ENCODE results near the gene CPA1.

DNA sequence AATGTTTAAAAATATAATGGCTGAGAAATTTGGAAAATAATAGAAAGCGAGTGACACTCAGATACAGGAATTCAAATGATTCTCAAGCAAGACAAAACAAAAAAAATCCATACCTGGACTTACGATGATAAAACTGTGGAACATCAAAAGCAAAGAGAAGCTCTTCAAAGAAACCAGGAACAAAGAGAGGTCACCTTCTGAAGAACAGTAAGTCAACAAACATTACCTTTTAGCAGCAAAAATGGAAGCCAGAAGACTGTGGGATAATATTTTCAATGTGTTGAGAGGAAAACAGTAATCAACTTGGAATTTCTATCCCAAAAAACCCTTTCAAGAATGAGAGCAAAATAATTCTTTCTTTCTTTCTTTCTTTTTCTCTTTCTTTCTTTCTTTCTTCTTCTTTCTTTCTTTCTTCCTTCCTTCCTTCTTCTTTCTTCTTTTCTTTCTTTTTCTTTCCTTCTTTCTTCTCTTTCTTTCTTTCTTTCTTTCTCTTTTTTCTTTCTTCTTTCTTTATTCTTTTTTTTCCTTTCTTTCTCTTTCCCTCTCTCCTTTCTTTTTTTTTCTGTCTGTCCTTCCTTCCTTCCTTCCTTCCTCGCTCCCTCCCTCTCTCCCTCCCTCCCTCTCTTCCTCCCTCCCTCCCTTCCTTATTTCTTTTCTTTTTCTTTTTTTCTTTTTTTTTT is 37.5 kb upstream of the CPA1 start:
- TF ChIP-seq HOXA7 (CRISPR knock-in tag; IDR thresholded peaks at IDR 0.05; ENCODE audit: borderline replicate concordance) (no peak), ZBTB1 (tag by site-specific recombination; IDR thresholded peaks at IDR 0.05) (no peak), ZNF274 (IDR thresholded peaks at IDR 0.05; ENCODE audit: low read length) (no peak), ZNF274 (tag by site-specific recombination; IDR thresholded peaks at IDR 0.05; ENCODE audit: borderline replicate concordance) (no peak), ZNF335 (tag by site-specific recombination; conservative IDR thresholded peaks at IDR 0.05) (no peak), OSR2 (tag by site-specific recombination; IDR thresholded peaks at IDR 0.05) (no peak), MYNN (tag by site-specific recombination; IDR thresholded peaks at IDR 0.05; ENCODE audit: borderline replicate concordance) (no peak), ZBTB17 (tag by site-specific recombination; IDR thresholded peaks at IDR 0.05) (no peak), ZNF174 (tag by site-specific recombination; IDR thresholded peaks at IDR 0.05) (no peak)
- TF ChIP-seq, protein P1, sequence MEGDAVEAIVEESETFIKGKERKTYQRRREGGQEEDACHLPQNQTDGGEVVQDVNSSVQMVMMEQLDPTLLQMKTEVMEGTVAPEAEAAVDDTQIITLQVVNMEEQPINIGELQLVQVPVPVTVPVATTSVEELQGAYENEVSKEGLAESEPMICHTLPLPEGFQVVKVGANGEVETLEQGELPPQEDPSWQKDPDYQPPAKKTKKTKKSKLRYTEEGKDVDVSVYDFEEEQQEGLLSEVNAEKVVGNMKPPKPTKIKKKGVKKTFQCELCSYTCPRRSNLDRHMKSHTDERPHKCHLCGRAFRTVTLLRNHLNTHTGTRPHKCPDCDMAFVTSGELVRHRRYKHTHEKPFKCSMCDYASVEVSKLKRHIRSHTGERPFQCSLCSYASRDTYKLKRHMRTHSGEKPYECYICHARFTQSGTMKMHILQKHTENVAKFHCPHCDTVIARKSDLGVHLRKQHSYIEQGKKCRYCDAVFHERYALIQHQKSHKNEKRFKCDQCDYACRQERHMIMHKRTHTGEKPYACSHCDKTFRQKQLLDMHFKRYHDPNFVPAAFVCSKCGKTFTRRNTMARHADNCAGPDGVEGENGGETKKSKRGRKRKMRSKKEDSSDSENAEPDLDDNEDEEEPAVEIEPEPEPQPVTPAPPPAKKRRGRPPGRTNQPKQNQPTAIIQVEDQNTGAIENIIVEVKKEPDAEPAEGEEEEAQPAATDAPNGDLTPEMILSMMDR (tag by site-specific recombination; IDR thresholded peaks at IDR 0.05) = no peak
- TF ChIP-seq, protein P2, sequence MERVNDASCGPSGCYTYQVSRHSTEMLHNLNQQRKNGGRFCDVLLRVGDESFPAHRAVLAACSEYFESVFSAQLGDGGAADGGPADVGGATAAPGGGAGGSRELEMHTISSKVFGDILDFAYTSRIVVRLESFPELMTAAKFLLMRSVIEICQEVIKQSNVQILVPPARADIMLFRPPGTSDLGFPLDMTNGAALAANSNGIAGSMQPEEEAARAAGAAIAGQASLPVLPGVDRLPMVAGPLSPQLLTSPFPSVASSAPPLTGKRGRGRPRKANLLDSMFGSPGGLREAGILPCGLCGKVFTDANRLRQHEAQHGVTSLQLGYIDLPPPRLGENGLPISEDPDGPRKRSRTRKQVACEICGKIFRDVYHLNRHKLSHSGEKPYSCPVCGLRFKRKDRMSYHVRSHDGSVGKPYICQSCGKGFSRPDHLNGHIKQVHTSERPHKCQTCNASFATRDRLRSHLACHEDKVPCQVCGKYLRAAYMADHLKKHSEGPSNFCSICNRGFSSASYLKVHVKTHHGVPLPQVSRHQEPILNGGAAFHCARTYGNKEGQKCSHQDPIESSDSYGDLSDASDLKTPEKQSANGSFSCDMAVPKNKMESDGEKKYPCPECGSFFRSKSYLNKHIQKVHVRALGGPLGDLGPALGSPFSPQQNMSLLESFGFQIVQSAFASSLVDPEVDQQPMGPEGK (tag by site-specific recombination; IDR thresholded peaks at IDR 0.05) = no peak
- TF ChIP-seq, protein P3, sequence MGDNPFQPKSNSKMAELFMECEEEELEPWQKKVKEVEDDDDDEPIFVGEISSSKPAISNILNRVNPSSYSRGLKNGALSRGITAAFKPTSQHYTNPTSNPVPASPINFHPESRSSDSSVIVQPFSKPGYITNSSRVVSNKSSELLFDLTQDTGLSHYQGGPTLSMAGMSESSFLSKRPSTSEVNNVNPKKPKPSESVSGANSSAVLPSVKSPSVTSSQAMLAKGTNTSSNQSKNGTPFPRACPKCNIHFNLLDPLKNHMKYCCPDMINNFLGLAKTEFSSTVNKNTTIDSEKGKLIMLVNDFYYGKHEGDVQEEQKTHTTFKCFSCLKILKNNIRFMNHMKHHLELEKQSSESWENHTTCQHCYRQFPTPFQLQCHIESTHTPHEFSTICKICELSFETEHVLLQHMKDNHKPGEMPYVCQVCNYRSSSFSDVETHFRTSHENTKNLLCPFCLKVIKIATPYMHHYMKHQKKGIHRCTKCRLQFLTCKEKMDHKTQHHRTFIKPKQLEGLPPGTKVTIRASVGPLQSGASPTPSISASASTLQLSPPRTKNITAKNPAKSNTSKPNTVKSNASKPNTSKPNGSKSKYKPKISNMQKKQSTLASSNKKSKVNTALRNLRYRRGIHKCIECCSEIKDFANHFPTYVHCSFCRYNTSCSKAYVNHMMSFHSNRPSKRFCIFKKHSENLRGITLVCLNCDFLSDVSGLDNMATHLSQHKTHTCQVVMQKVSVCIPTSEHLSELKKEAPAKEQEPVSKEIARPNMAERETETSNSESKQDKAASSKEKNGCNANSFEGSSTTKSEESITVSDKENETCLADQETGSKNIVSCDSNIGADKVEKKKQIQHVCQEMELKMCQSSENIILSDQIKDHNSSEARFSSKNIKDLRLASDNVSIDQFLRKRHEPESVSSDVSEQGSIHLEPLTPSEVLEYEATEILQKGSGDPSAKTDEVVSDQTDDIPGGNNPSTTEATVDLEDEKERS (tag by site-specific recombination; IDR thresholded peaks at IDR 0.05) = no peak
- TF ChIP-seq, protein P4, sequence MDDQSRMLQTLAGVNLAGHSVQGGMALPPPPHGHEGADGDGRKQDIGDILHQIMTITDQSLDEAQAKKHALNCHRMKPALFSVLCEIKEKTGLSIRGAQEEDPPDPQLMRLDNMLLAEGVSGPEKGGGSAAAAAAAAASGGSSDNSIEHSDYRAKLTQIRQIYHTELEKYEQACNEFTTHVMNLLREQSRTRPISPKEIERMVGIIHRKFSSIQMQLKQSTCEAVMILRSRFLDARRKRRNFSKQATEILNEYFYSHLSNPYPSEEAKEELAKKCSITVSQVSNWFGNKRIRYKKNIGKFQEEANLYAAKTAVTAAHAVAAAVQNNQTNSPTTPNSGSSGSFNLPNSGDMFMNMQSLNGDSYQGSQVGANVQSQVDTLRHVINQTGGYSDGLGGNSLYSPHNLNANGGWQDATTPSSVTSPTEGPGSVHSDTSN (CRISPR knock-in tag; IDR thresholded peaks at IDR 0.05) = no peak
- TF ChIP-seq, protein P5, sequence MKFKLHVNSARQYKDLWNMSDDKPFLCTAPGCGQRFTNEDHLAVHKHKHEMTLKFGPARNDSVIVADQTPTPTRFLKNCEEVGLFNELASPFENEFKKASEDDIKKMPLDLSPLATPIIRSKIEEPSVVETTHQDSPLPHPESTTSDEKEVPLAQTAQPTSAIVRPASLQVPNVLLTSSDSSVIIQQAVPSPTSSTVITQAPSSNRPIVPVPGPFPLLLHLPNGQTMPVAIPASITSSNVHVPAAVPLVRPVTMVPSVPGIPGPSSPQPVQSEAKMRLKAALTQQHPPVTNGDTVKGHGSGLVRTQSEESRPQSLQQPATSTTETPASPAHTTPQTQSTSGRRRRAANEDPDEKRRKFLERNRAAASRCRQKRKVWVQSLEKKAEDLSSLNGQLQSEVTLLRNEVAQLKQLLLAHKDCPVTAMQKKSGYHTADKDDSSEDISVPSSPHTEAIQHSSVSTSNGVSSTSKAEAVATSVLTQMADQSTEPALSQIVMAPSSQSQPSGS (tag by site-specific recombination; IDR thresholded peaks at IDR 0.05; ENCODE audit: low read depth) = no peak
- TF ChIP-seq, protein P6, sequence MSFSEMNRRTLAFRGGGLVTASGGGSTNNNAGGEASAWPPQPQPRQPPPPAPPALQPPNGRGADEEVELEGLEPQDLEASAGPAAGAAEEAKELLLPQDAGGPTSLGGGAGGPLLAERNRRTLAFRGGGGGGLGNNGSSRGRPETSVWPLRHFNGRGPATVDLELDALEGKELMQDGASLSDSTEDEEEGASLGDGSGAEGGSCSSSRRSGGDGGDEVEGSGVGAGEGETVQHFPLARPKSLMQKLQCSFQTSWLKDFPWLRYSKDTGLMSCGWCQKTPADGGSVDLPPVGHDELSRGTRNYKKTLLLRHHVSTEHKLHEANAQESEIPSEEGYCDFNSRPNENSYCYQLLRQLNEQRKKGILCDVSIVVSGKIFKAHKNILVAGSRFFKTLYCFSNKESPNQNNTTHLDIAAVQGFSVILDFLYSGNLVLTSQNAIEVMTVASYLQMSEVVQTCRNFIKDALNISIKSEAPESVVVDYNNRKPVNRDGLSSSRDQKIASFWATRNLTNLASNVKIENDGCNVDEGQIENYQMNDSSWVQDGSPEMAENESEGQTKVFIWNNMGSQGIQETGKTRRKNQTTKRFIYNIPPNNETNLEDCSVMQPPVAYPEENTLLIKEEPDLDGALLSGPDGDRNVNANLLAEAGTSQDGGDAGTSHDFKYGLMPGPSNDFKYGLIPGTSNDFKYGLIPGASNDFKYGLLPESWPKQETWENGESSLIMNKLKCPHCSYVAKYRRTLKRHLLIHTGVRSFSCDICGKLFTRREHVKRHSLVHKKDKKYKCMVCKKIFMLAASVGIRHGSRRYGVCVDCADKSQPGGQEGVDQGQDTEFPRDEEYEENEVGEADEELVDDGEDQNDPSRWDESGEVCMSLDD (tag by site-specific recombination; IDR thresholded peaks at IDR 0.05) = no peak

Data from HEK293 (cell line).